H7 (cell line): ENCODE data around the gene NUAK1. TPM values are rescaled to one million over a fixed set of nuclear protein-coding genes. Genes with fewer than 3 reads are reported as not detected.
A peak's percentile ranks its signal among the peaks of the same experiment; 100 is the strongest.
"Not testable (repeated sequence)": the region's sequence is repeated elsewhere in the genome, so short reads cannot be mapped to it uniquely, and the experiment has no call there.

Experiments
- DNase-seq: peaks from one replicate; pipeline ENCODE4 v3.0.0; 2012
- H3K27me3 ChIP-seq: 2 replicates; pipeline ENCODE4 v1.6.0; 2011; ENCODE audit warnings: mild to moderate bottlenecking, low read length; ENCODE audit not compliant: control insufficient read depth, insufficient read depth
- H3K36me3 ChIP-seq: replicated peaks from 2 replicates; pipeline ENCODE4 v1.5.1; 2011; ENCODE audit warnings: low read length; ENCODE audit not compliant: control insufficient read depth, insufficient read depth
- H3K4me3 ChIP-seq: 2 replicates; pipeline ENCODE4 v1.5.1; 2011; ENCODE audit warnings: low read depth, mild to moderate bottlenecking, control low read depth, low read length, moderate library complexity; ENCODE audit not compliant: insufficient read depth
- total RNA-seq: library from RNA; depleted of rRNA; stranded (reverse); fragments of >200 nt; shearing (Covaris generic); gene quantifications from 2 replicates; pipeline ENCODE4 v1.2.3, GENCODE V29; 2014

NUAK1 gene
- total RNA-seq, 1 experiment from 2014 or later, result 23.1 TPM

DNA sequence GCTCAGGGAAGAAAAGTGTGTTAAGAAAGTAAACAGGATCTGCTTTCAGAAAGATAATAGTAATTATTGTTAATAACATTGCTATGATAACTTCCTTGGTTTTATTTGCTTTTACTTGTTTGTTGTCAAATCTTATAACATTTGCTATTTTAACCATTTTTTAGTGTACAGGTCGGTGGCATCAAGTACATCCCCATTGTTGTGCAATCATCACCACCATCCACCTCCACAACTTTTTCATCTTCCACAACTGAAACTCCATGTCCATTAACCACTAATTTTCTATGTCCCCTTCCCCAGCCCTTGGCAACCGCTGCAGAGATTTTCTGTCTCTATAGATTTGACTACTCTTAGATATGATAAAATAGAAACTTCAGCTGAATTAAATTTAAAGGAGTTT is 22.7 kb upstream of the NUAK1 start:
- Histone ChIP-seq H3K4me3 (no peak overlapping the region), H3K36me3 (no peaks in the 10 kb centered on the region), H3K27me3 (no peaks in the 10 kb centered on the region)
- no peak for DNase-seq

DNA sequence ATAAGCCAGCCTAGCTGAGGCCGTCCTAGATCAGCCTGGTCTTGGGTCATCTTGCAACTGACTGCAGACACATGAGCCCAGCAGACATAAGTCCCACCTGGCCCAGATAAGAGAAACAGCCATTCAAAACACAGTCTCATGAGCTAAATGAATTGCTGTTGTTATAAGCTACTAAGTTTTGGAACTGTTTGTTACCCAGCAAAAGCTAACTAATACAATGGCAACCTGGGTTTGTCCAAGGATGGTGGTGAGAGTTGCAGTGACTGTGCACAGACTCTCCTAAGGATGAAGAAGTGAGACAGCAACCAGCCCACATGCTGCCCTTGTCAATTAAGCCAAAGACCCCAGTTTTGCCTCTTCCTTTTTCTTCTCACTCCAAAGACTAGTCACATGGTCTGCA is 22.2 kb upstream of the NUAK1 start:
- no peaks in the 10 kb centered on the region for H3K36me3 ChIP-seq
- no peak for DNase-seq
- no peaks in the 10 kb centered on the region for H3K27me3 ChIP-seq
- H3K4me3 ChIP-seq, result no peak overlapping the region

DNA sequence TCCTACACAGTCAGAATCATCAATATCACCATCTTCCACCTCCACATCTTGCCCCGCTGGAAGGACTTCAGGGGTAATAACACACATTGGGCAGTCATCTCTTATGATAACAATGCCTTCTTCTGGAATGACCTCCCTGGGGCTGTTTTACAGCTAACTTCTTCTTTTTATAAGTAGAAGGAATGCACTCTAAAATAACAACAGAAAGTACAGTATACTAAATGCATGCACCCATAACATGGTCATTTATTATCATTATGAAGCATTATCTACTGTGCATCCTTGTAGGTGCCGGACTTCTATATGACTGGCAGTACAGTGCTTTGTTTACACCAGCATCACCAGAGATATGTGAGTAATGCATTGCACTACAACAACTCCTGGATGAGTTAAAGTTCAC is 19.0 kb upstream of the NUAK1 start:
- H3K4me3 ChIP-seq, result no peak overlapping the region
- DNase-seq, result no peak
- no peaks in the 10 kb centered on the region for H3K36me3 ChIP-seq

DNA sequence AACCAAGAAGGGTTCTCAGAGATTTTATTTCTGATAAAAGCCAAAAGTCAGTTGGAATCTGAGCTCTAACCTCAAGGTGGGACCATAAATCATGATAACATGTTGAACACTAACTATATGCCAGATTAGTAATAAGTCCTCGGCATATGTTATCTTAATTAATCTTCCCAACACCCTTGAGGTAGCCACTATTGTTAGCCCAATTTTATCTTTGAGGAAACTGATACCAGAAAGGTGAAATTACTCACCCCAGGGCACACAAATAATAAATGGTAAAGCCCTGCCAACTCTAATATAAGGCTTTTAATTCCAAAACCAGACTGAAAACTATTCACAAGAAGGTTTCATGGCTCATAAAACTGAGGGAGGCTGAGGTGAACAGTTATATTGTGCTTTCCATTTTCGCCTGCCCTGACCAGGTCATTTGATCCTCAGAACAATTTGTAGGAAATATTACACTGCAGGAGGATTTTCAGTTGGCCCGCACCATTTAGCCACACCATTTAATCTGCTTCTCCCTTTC is 16.1 kb upstream of the NUAK1 start:
- Histone ChIP-seq H3K27me3 (no peaks in the 10 kb centered on the region), H3K4me3 (no peak overlapping the region), H3K36me3 (no peaks in the 10 kb centered on the region)
- no peak for DNase-seq

More for the DNA sequence above, 19.0 kb upstream of the NUAK1 start:
- no peaks in the 10 kb centered on the region for H3K27me3 ChIP-seq

DNA sequence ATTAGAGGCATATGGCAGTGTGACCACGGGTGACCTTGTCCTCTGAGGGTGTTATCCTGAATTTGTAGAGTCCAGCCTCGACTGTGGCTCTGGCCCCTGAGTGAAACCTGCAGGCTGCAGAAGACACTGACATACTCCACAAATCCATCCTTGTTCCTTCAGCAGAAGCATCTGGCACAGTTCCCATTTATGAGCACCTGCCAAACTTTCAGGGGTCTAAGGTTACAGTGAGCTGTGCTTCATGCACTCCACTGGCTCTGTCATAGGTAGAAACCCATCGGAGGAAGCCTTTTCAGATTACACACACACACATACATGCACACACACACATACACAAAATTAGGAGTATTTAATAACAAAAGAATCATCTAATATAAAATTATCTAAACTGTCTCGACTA is 13.6 kb upstream of the NUAK1 start:
- H3K27me3 ChIP-seq, result no peaks in the 10 kb centered on the region
- DNase-seq, result no peak

DNA sequence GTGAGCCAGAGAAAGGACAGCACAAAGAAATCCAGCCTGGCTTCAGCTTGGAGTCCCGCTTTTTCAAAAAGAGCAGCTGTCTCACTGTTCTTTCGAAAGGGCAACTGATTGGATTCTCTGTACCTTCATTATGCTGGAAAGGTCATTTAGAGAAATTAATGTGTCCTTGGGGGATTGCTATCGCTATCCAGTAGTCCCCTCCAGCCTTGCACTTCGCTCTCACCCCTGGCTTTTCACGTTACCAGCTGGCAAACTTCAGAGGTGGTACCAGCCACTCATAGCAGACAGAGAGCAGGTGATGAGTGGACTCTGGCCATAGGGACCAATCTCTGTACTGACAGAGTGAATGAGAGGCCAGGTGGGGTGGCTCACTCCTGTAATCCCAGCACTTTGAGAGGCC is 11.8 kb upstream of the NUAK1 start:
- Histone ChIP-seq H3K36me3 (no peaks in the 10 kb centered on the region), H3K4me3 (no peak overlapping the region), H3K27me3 (no peaks in the 10 kb centered on the region)
- DNase-seq, result no peak

More for the DNA sequence above, 13.6 kb upstream of the NUAK1 start:
- Histone ChIP-seq H3K4me3 (no peak overlapping the region), H3K36me3 (no peaks in the 10 kb centered on the region)

DNA sequence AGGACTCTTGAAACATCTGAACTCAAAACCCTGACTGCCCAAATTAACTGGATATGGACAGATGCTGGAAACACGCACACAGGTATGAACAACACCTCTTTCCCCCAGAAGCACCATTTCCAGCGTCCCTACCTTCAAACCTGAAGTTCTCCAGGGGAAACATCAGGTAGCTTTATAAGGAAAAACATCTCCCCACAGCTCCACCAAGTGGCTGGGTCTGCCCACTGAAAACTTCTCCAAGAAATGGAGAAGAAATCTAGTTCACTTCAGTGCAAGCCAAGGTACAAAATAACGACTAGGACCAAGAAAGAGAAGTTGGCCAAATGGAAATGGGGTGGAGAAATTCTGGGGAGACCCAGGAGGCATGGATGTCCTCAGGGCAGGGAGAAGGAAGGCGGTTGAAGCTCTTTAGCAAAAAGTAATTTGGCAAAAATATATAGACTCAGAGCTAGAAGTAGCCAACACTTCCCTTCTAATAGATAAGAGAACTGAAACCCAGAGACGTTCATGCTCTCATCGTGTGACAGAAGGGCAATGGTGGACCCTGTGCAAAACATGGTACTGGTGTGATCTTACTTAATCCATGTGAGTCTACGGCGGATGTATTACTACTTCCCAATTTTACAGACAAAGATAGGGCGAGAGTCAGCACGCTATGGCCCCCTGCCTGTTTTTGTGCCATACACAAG is 10.5 kb upstream of the NUAK1 start:
- Histone ChIP-seq H3K36me3 (no peaks in the 10 kb centered on the region), H3K4me3 (no peak overlapping the region), H3K27me3 (no peaks in the 10 kb centered on the region)
- DNase-seq, result peak; percentile 67

DNA sequence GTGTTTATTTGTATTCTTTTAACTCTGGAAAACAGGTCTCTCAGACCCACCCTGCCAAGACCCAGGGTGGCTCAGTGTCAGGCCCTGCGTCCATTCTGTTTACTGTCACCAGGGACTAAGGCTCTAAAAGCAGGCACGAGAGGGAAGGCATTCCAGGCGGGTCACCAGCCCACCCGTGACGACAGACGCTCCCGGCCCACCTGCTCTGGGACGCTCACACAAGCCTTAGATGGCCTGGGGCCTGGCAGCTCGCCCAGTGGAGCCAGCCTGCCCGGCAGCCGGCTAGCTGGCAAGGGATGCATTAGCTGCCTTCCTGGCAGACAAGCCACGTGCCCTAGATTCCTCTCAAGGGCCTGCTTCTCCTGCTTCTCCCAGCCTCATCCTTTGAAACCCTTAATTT is 9.2 kb upstream of the NUAK1 start:
- no peak overlapping the region for H3K4me3 ChIP-seq
- no peaks in the 10 kb centered on the region for H3K36me3 ChIP-seq
- DNase-seq, result no peak
- no peaks in the 10 kb centered on the region for H3K27me3 ChIP-seq

DNA sequence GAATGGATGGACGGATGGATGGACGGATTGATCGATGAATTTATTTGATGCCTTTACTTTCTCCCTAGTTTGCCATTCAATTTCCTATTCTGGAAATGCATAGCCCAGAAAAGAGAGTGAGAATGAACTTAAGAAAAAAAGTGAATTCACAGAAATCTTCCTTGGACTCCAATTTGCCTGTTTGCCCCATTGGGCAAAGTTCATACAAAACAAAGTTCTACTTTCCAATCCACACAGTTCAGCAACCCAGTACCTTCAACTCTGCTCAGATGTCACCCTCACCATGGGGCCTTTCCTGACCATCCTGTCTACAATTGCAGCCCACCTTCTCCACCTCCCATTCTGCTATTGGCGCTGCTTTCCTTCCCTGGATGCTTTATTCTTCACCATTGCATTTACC is 8.2 kb upstream of the NUAK1 start:
- no peak for DNase-seq
- Histone ChIP-seq H3K27me3 (no peaks in the 10 kb centered on the region), H3K36me3 (no peaks in the 10 kb centered on the region; the same call in 1 of the 2 replicates), H3K4me3 (no peak overlapping the region)

DNA sequence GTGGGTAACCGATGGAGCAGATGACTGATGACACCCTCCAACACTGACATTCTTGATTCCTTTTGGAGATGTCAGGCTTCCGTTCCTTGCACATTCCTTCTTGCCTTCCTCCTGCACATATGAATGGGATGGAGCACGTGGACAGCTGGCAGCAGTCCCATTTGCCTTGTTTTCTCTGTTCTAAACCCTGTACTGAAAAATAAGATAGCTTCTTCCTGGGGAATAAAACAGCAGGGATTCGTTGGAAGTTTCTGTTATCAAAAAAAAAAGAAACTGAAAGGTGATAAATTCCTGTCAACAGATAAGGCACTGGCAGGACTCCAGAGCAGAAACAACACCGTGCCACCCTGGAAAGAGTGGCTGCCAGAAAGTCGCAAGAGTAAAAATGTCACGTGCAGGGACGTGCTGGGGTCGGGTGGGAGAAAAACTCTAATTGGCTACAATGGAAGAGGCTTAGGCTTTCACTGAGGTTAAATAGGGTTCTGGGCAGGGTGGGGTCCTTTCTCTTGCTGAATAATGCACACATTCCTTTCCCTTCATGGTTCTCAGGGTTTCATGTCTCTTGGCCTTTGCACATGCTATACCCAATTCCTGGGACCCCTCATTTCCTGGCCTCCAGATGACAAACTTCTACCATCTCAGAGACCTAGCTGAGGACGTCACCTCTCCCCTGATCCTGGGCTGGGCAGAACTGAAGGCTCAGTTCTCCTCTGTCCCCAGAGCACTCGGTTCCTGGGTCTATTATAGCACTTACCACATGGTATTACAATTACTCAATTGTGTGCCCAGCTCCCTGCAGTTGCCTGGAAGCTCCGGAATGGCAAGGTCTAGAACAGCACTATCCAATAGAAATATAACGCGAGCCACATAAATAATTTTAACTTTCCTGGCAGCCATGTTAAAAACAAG is 7.0 kb upstream of the NUAK1 start:
- H3K27me3 ChIP-seq, result no peaks in the 10 kb centered on the region
- no peak for DNase-seq
- no peaks in the 10 kb centered on the region; the same call in 1 of the 2 replicates for H3K36me3 ChIP-seq
- no peak overlapping the region for H3K4me3 ChIP-seq

DNA sequence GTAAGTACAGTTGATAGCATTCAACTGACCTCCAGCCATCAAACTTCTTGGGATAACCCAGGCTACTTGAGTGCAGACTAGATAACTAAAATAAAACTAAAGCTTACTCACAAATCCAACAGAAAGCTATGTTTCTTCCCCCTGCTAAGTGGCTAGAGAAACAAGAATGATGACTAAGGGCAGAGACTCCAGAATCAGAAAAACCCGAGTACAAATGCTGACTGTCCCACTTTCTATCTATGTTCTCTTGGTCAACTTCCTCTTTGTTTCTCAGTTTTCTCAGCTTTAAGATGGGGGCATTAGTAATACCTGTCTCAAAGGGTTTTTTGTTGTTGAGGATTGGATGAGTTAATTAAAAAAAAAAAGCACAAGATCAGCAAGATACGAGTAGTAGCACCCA is 6.1 kb upstream of the NUAK1 start:
- Histone ChIP-seq H3K36me3 (no peaks in the 10 kb centered on the region; the same call in 1 of the 2 replicates), H3K4me3 (no peak overlapping the region), H3K27me3 (no peaks in the 10 kb centered on the region)
- DNase-seq, result no peak

DNA sequence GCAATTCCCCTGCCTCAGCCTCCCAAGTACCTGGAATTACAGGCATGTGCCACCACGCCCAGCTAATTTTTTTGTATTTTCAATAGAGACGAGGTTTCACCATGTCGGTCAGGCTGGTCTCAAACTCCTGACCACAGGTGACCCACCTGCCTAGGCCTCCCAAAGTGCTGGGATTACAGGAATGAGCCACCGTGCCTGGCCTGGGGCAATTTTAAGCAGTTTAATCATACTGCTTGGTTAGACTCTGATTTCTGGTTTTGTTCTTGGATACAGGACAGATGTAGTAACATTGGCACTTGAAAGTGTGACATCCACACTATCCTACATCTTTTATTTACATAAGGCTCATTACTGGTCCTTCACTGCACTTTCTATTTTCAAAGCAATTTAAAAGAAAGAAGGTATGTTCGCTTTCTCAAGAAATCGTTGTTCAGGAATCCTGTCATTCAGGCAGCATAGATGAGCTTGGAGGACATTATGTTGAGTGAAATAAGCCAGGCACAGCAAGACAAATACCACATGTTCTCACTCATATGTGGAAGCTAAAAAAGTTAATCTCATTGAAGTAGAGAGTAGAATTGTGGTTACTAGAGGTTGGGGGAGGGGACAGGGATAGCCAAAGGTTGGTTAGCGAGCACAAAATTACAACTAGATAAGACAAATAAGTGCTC is 4.0 kb upstream of the NUAK1 start:
- DNase-seq, result no peak
- H3K36me3 ChIP-seq, result no peaks in the 10 kb centered on the region; the same call in 1 of the 2 replicates
- H3K4me3 ChIP-seq, result no peak overlapping the region
- no peaks in the 10 kb centered on the region; the same call in 1 of the 2 replicates for H3K27me3 ChIP-seq

DNA sequence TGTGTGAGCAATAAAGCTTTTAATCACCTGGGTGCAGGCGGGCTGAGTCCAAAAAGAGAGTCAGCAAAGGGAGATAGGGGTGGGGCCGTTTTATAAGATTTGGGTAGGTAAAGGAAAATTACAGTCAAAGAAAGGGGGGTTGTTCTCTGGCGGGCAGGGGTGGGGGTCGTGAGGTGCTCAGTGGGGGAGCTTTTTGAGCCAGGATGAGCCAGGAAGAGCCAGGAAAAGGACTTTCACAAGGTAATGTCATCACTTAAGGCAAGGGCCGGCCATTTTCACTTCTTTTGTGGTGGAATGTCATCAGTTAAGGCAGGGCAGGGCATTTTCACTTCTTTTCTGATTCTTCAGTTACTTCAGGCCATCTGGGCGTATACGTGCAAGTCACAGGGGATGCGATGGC is 3.2 kb upstream of the NUAK1 start:
- H3K4me3 ChIP-seq, H3K36me3 ChIP-seq, DNase-seq, H3K27me3 ChIP-seq: not testable (repeated sequence)

DNA sequence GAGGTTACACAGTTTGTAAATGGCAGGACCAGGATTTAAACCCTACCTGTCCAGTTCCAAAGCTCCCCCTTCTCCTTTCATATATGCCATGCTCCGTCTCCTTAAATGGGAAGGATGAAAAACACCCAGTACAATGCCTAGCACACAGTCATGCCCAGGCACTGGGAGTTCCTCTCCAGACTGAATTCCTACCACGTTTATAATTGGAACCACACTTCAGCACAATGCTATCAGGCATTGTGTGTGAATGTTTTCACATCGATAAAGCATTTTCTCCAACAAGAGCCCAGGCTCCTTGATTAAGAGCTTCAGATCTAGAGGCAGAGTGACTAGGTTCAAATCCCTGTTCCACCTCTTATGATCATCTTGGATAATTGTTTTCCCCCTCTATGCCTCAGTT is 2.7 kb upstream of the NUAK1 start:
- H3K27me3 ChIP-seq, result peaks cover 2% of the 10 kb centered on the region; the same call in 1 of the 2 replicates
- DNase-seq, result no peak
- H3K36me3 ChIP-seq, result no peaks in the 10 kb centered on the region; the same call in 1 of the 2 replicates
- no peak overlapping the region for H3K4me3 ChIP-seq
